Left renal pelvis (tissue), 4 donors: ENCODE data around the gene ZBTB46. TPM values are rescaled to one million over a fixed set of nuclear protein-coding genes. Genes with fewer than 3 reads are reported as not detected.
"Not testable (repeated sequence)": the region's sequence is repeated elsewhere in the genome, so short reads cannot be mapped to it uniquely, and the experiment has no call there.

Experiments
- DNase-seq, 4 donors: peaks; one replicate each; pipeline ENCODE4 v3.0.0-alpha.2; 2013; ENCODE audit warnings: low read depth in 4 of 4, low spot score in 3 of 4
- polyA plus RNA-seq, 4 donors: library from polyadenylated mRNA; unstranded; fragments of 120-200 nt; gene quantifications; one replicate each; pipeline ENCODE4 v1.2.1, GENCODE V29; 2013; ENCODE audit not compliant: insufficient read length in 4 of 4

The ZBTB46 gene
- polyA plus RNA-seq, 4 donors: 16.1 to 23.2 (median 18.9) TPM

DNA sequence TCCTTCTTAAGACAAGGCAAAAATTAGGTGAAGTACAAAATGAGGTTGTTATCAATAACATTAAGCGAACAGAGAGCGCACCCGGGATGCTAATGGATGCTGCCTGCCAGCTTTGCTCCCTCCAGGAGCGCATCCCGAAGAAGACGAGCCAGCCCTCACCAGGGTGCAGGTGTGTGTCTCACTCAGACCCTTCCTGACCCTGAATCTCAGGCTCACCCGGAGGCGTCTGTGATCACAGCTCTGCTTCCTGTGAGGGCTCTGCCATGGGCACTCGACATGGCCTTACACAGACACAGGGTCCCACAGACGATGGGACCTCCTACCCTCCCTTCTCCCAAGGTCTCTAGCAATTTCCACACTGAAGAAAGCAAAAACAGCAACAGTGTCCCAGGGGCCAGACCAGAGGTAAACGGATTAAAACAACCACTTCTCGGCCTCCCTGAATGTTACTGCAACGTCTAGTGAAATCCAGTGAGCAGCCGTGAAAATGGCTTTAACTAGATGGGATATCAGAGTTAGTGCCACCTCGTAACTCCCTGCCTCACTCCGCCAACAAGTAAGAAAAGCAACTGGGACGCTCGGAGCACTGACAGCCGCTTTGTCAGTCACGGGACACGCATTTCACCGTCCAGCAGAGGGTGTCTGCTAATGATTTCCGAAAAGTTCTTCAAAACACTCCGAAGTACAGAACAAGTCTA, 11.7 kb downstream of the ZBTB46 start:
- DNase-seq: no peak

GRCh38 chr20:63815615-63816253, 15.3 kb downstream of the ZBTB46 start:
- DNase-seq: no peak

DNA sequence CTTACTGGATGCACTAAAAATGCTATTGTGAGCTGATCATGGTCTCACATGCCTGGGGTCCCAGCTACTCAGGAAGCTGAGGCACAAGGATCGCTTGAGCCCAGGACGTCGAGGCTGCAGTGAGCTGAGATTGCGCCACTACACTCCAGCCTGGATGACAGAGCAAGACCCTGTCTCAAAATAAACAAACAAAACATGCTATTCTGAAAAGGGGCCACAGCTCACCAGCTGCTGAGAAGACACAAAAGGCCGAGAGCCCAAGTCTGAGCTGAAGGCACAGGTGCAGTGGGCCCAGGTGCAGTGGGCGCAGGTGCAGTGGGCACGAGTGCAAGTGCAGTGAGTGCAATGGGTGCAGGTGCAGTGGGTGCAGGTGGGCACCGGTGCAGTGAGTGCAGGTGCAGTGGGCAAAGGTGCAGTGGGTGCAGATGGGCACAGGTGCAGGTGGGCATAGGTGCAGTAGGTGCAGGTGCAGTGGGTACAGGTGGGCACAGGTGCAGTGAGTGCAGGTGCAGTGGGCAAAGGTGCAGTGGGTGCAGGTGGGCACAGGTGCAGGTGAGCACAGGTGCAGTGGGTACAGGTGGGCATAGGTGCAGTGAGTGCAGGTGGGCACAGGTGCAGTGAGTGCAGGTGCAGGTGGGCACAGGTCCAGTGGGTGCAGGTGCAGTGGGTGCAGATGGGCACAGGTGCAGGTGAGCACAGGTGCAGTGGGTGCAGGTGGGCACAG, 16.0 kb downstream of the ZBTB46 start:
- no peak for DNase-seq

GRCh38 chr20:63811491-63811875, 19.6 kb downstream of the ZBTB46 start:
- no peak for DNase-seq

- no peak for DNase-seq
Observed at GRCh38 chr20:63810730-63811490, 20.2 kb downstream of the ZBTB46 start.

DNA sequence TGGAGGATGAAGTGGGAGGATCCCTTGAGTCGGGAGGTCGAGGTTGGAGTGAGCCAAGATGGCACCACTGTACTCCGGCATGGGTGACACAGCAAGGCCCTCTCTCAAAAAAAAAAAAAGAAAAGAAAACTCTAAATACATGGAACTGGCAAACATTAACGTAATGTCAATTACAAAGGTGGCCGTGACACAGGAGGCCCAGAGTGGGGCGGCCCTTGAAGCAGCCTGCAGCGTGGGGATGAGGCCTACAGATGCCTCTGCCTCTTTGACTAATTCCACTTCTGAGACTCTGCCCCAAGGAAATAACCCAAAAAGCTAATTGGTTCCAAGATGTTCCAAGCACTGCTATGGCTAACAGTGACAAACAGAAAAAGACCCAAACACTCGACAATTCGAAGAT, 21.2 kb downstream of the ZBTB46 start:
- DNase-seq: no peak

GRCh38 chr20:63808964-63809674, 21.9 kb downstream of the ZBTB46 start:
- no peak for DNase-seq

DNA sequence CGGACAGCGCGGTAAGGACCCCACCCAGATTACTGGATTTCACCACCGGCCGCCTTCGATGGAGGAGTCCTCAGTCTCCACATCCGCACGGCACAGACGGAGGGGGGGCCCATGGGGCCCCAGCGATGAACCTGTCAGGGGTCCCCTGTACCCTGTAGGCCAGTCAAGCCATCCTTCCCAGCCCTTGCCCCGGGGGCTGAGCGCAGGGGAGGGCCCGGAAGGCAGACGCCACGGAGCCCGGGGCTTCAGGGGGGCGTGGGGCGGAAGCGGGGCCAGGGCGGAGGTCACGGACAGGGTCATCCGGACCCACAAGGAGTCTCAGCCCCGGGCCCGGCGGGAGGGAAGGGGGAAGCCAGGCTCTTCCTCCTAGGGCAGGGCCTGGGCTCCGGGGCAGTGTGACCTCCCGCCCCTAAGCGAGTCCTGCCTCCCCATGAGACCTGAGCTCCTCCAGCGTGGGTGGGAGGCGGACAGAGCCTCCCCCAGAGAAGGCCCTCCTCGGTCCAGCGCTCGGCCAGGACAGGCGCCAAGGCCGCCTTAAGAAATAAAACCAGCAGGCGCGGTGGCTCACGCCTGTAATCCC, 22.8 kb downstream of the ZBTB46 start:
- no peak for DNase-seq

DNA sequence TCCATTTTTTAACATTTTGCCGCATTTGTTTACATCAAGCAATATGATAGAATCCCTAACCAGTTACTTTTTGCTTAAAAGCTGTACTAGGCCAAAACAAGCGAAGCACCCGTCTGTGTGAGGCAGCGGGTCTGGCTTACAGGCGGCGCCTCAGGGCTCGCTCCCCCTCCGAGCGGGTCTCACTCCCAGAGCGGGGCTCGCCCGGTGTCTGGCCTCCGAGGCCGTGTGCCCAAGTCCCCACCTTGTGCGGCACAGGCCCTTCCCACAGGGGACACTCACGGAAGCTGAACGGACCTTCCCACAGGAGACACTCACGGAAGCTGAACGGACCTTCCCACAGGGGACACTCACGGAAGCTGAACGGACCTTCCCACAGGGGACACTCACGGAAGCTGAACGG, 23.4 kb downstream of the ZBTB46 start:
- DNase-seq: no peak

DNA sequence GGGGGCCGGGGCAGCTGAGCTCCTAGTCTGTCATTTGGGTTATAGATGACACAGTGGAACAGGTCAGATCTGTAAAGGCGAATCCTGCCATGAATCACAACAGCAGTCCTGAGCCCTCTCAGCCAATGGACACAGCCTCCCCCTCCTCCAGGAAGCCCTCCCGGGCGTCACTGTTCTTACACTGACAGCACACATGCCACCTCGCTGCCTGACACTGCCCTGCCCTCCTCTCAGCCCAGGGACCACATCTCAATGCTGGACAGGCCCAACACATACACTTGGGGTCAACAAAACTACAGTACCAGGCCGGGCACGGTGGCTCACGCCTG, 26.8 kb downstream of the ZBTB46 start:
- no peak for DNase-seq

DNA sequence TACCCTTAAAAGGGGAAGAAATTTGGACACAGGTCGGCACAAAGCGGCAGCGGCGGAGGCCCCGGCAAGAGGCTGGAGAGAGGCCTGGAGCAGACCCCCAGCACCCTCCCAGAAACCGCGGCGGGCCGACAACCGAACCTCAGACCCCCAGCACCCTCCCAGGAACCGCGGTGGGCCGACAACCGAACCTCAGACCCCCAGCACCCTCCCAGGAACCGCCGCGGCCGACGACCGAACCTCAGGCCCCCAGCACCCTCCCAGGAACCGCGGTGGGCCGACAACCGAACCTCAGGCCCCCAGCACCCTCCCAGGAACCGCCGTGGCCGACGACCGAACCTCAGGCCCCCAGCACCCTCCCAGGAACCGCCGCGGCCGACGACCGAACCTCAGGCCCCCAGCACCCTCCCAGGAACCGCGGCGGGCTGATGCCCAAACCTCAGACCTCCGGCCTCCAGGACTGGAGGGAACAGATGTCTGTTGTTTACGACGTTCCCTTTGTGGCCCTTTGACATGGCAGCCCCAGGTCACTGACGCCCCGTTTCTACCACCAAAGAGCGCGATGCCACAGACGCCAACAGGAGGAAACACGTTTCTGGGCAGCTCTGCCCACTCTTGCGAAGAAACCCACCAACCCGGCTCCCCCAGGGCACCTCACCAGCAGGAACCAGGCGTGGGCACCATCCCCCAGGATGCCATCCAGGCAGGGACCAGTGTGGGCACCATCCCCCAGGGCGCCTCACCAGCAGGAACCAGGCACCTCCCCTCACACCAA, 28.4 kb downstream of the ZBTB46 start:
- no peak for DNase-seq

DNA sequence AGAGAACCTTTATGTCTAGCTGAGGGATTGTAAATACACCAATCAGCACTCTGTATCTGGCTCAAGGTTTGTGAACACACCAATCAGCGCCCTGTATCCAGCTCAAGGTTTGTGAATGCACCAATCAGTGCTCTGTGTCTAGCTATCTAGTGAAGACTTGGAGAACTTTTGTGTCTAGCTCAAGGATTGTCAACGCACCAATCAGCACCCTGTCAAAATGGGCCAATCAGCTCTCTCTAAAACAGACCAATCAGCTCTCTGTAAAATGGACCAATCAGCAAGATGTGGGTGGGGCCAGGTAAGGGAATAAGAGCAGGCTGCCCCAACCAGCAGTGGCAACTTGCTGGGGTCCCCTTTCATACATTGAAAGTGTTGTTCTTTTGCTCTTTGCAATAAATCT, 29.9 kb downstream of the ZBTB46 start:
- not testable (repeated sequence) for DNase-seq

- DNase-seq: not testable (repeated sequence)
Observed at GRCh38 chr20:63800411-63800810, 30.7 kb downstream of the ZBTB46 start.

GRCh38 chr20:63799127-63799526, 31.9 kb downstream of the ZBTB46 start:
- not testable (repeated sequence) for DNase-seq

DNA sequence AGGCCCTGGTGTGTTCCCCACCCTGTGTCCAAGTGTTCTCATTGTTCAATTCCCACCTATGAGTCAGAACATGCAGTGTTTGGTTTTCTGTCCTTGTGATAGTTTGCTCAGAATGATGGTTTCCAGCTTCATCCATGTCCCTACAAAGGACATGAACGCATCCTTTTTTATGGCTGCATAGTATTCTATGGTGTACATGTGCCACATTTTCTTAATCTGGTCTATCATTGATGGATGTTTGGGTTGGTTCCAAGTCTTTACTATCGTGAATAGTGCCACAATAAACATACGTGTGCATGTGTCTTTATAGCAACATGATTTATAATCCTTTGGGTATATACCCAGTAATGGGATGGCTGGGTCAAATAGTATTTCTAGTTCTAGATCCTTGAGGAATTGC, 33.9 kb downstream of the ZBTB46 start:
- DNase-seq: not testable (repeated sequence)

- DNase-seq: no peak
Observed at GRCh38 chr20:63795178-63795830, 35.8 kb downstream of the ZBTB46 start.

DNA sequence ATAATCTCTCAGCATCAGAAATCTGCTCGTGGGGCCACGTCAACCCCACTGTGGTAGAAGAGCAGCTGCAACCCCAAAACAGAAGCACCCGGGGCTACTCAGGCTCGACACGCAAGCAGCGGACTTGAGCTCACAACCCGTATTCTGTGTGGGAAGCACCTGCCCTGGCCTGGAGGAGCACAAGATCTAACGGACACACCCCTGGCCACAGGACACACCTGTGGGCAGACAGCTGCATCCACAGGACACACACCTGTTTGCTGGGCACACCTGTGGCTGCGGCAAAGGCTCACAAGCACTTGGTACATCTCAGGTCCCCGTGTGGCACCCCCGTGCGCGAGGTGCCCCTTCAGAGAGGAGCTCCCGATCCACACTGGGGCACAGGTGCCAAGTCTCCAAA, 36.5 kb downstream of the ZBTB46 start:
- no peak for DNase-seq

- no peak for DNase-seq
Observed at GRCh38 chr20:63792866-63793265, 38.2 kb downstream of the ZBTB46 start.
